22Rv1 (cell line): Measurements from ENCODE around the gene SERPINA5.

Source experiments
- CTCF ChIP-seq: fragments of 450-650 bp; IDR thresholded peaks from 2 replicates; pipeline ENCODE4 v1.5.1; 2017; ENCODE audit warnings: mild to moderate bottlenecking
- ZFX ChIP-seq: fragments of 450-650 bp; IDR thresholded peaks from 2 replicates; pipeline ENCODE4 v1.6.1; 2017; ENCODE audit warnings: antibody characterized with exemption, borderline replicate concordance

- no peak for TF ChIP-seq CTCF
- TF ChIP-seq ZFX, result no peak
These were observed at the start of gene SERPINA5 for GRCh38 chr14:94581127-94581999.
